ENCODE data around the gene WDTC1. TPM values are rescaled to one million over a fixed set of nuclear protein-coding genes. Genes with fewer than 3 reads are reported as not detected.

The WDTC1 gene
- total and polyA plus RNA-seq, 9 of the 15 experiments (the other 6 are each of a cell fraction or from before 2014, with no cell fraction given) = 0.18 to 32.3 (median 8.8) TPM

- Histone ChIP-seq H3K4me2 (ENCODE audit: insufficient read depth, low read length) (no peak overlapping the region), H3K27ac (ENCODE audit: extremely low read depth, low read depth, low read length) (no peak overlapping the region), H4K20me1 (replicated peaks; ENCODE audit: control insufficient read depth, insufficient read depth, low read length) (no peaks in the 10 kb centered on the region), H3K4me3 (no peak overlapping the region), H3K9me3 (replicated peaks; ENCODE audit: control insufficient read depth, insufficient read depth, low read depth, low read length) (no peaks in the 10 kb centered on the region), H3K79me2 (ENCODE audit: control insufficient read depth, insufficient read depth, low read length) (no peaks in the 10 kb centered on the region), H3K27me3 (ENCODE audit: control insufficient read depth in 2 of 2, insufficient read depth in 2 of 2, low read length in 2 of 2) (no peaks in the 10 kb centered on the region), H3K36me3 (ENCODE audit: control insufficient read depth, insufficient read depth, low read length) (peaks cover 2% of the 10 kb centered on the region; the same call in 1 of the 3 replicates), H3K9me1 (ENCODE audit: control insufficient read depth, insufficient read depth, low read length) (no peaks in the 10 kb centered on the region), H3K4me1 (replicated peaks in 1 of 2; ENCODE audit: control insufficient read depth in 2 of 2, insufficient read depth in 2 of 2, low read length in 2 of 2) (no peaks in the 10 kb centered on the region), H3K9ac (ENCODE audit: insufficient read depth in 1 of 2, low read depth in 2 of 2, low read length in 2 of 2) (no peak overlapping the region), H2AFZ (ENCODE audit: low read depth, low read length) (no peak overlapping the region)
- no peak for FAIRE-seq
- no peak for ATAC-seq
- no peak for DNase-seq (ENCODE audit: extremely low read depth in 1 of 4, low spot score in 3 of 4)
- intact Hi-C loops (cut with micrococcal nuclease) = no loop called here
- TF ChIP-seq TRIM24 (IDR thresholded peaks at IDR 0.05) (no peak), ESRRB (CRISPR knock-in tag; IDR thresholded peaks at IDR 0.05; ENCODE audit: borderline replicate concordance) (no peak), GABPA (tag; conservative IDR thresholded peaks at IDR 0.05; ENCODE audit: low read depth) (no peak)
- in situ Hi-C loops (cut with MboI) = no loop called here
- ChIA-PET POLR2A (interaction anchor here (0.9 to 1.5 kb wide), 5 partner anchors 9 to 110 kb away, joined by 3 to 4 read pairs (median 3); no protein-coding TSS in a partner anchor), CTCF (ENCODE audit: low intra/inter-chr PET ratio) (no interaction called here)
- no TSS peak for BruUV-seq (replicated peaks)
- 31% methylated on average over 6 of the region's 6 CpGs for WGBS (ENCODE audit: insufficient coverage, low coverage, missing lambda C conversion rate)
Measured at GRCh38 chr1:27258598-27258997, 24.2 kb downstream of the WDTC1 start.

- Histone ChIP-seq H3K9me1 (ENCODE audit: control insufficient read depth, insufficient read depth, low read length) (no peaks in the 10 kb centered on the region), H3K9me3 (replicated peaks; ENCODE audit: control insufficient read depth, insufficient read depth, low read depth, low read length) (no peaks in the 10 kb centered on the region), H3K4me1 (replicated peaks in 1 of 2; ENCODE audit: control insufficient read depth in 2 of 2, insufficient read depth in 2 of 2, low read length in 2 of 2) (no peaks in the 10 kb centered on the region), H3K4me3 (no peak overlapping the region), H4K20me1 (replicated peaks; ENCODE audit: control insufficient read depth, insufficient read depth, low read length) (no peaks in the 10 kb centered on the region), H3K79me2 (ENCODE audit: control insufficient read depth, insufficient read depth, low read length) (no peaks in the 10 kb centered on the region), H3K36me3 (ENCODE audit: control insufficient read depth, insufficient read depth, low read length) (peaks cover 2% of the 10 kb centered on the region; the same call in 1 of the 3 replicates), H3K27ac (ENCODE audit: extremely low read depth, low read depth, low read length) (no peak overlapping the region), H3K9ac (ENCODE audit: insufficient read depth in 1 of 2, low read depth in 2 of 2, low read length in 2 of 2) (no peak overlapping the region), H2AFZ (ENCODE audit: low read depth, low read length) (no peak overlapping the region), H3K4me2 (ENCODE audit: insufficient read depth, low read length) (no peak overlapping the region), H3K27me3 (ENCODE audit: control insufficient read depth in 2 of 2, insufficient read depth in 2 of 2, low read length in 2 of 2) (no peaks in the 10 kb centered on the region)
- CTCF ChIA-PET (ENCODE audit: low intra/inter-chr PET ratio) = no interaction called here
- BruUV-seq (replicated peaks) = no TSS peak
- in situ Hi-C loops (cut with MboI) (no loop called here), intact Hi-C loops (cut with micrococcal nuclease) (no loop called here)
- no peak for DNase-seq (ENCODE audit: extremely low read depth in 1 of 4, low spot score in 3 of 4)
- FAIRE-seq = no peak
- no peak for ATAC-seq
- WGBS (ENCODE audit: insufficient coverage, low coverage, missing lambda C conversion rate) = 70% methylated on average over 5 of the region's 5 CpGs
- POLR2A ChIA-PET = interaction anchor here (0.6 to 3.2 kb wide), 7 partner anchors 11 to 113 kb away, joined by 4 to 15 read pairs (median 5); partner anchors contain the start of gene SLC9A1
- TF ChIP-seq ZKSCAN3 (CRISPR knock-in tag; IDR thresholded peaks at IDR 0.05) (no peak), PRDM10 (IDR thresholded peaks at IDR 0.05; ENCODE audit: partially characterized antibody) (no peak), TFAM (CRISPR knock-in tag; conservative IDR thresholded peaks at IDR 0.05) (no peak), ZNF133 (CRISPR knock-in tag; IDR thresholded peaks at IDR 0.05) (no peak), ZMIZ1 (IDR thresholded peaks at IDR 0.05; ENCODE audit: low read depth in 2 of 2, low read length in 2 of 2) (no peak)
Measured at GRCh38 chr1:27267153-27267552, 32.7 kb downstream of the WDTC1 start.

Data from K562 (cell line).